ENCODE measurements around the gene FNDC3B. TPM values are rescaled to one million over a fixed set of nuclear protein-coding genes. Genes with fewer than 3 reads are reported as not detected.

Gene FNDC3B
- total and polyA plus RNA-seq, 9 of the 15 experiments (the other 6 are each of a cell fraction or from before 2014, with no cell fraction given): 7.0 to 35.8 (median 16.2) TPM

- TF ChIP-seq ZBTB2 (IDR thresholded peaks at IDR 0.05): no peak
- no peak for TF ChIP-seq EP400 (IDR thresholded peaks at IDR 0.05)
- no peak for TF ChIP-seq PHF20 (IDR thresholded peaks at IDR 0.05; ENCODE audit: partially characterized antibody)
- no peak for TF ChIP-seq NFE2L1 (tag; IDR thresholded peaks at IDR 0.05; ENCODE audit: borderline replicate concordance, low read depth)
- no peak for TF ChIP-seq TCF3 (CRISPR knock-in tag; IDR thresholded peaks at IDR 0.05)
- TF ChIP-seq TAL1 (IDR thresholded peaks at IDR 0.05): no peak
- no peak for TF ChIP-seq E2F1 (CRISPR knock-in tag; IDR thresholded peaks at IDR 0.05)
- no peak for TF ChIP-seq SREBF2 (CRISPR knock-in tag; IDR thresholded peaks at IDR 0.05)
- no peak for TF ChIP-seq TFAM (CRISPR knock-in tag; conservative IDR thresholded peaks at IDR 0.05)
- no peak for TF ChIP-seq ZNF41 (CRISPR knock-in tag; conservative IDR thresholded peaks at IDR 0.05)
Observed at GRCh38 chr3:172119266-172119969, 80.0 kb downstream of the FNDC3B start (continued).
